Osteocyte (in vitro differentiated cells): Measurements from ENCODE around the gene PCNX3. TPM values are rescaled to one million over a fixed set of nuclear protein-coding genes. Genes with fewer than 3 reads are reported as not detected.

Experiments used
- DNase-seq: peaks from one replicate; pipeline ENCODE4 v3.0.0; 2021; ENCODE audit warnings: mixed read lengths; ENCODE audit not compliant: unreplicated experiment; ENCODE audit errors: extremely low spot score
- H3K27ac Mint-ChIP-seq: one replicate; pipeline ENCODE4 v1.8.0; 2021; ENCODE audit warnings: mild to moderate bottlenecking, mixed read lengths; ENCODE audit not compliant: unreplicated experiment
- H3K27me3 Mint-ChIP-seq: one replicate; pipeline ENCODE4 v1.8.0; 2021; ENCODE audit warnings: mixed read lengths; ENCODE audit not compliant: unreplicated experiment
- H3K36me3 Mint-ChIP-seq: one replicate; pipeline ENCODE4 v1.8.0; 2021; ENCODE audit warnings: mixed read lengths; ENCODE audit not compliant: unreplicated experiment
- H3K4me1 Mint-ChIP-seq: one replicate; pipeline ENCODE4 v1.8.0; 2021; ENCODE audit warnings: mixed read lengths; ENCODE audit not compliant: unreplicated experiment
- H3K4me3 Mint-ChIP-seq: one replicate; pipeline ENCODE4 v1.8.0; 2021; ENCODE audit warnings: mild to moderate bottlenecking, moderate library complexity, mixed read lengths; ENCODE audit not compliant: unreplicated experiment
- H3K9me3 Mint-ChIP-seq: one replicate; pipeline ENCODE4 v1.8.0; 2021; ENCODE audit warnings: mixed read lengths; ENCODE audit not compliant: unreplicated experiment
- total RNA-seq: library from RNA; stranded (reverse); gene quantifications from 2 replicates; pipeline ENCODE4 v1.2.1, GENCODE V29; 2021
- TF ChIP-seq, protein P1 (sequence below): fragments of 200-600 bp; sonication (generic); IDR thresholded peaks from 2 replicates; pipeline ENCODE4 v1.5.0; 2021; ENCODE audit warnings: antibody characterized with exemption, mild to moderate bottlenecking, moderate library complexity

PCNX3 gene
- total RNA-seq, 1 donor from 2014 or later: 49.8 TPM

DNA sequence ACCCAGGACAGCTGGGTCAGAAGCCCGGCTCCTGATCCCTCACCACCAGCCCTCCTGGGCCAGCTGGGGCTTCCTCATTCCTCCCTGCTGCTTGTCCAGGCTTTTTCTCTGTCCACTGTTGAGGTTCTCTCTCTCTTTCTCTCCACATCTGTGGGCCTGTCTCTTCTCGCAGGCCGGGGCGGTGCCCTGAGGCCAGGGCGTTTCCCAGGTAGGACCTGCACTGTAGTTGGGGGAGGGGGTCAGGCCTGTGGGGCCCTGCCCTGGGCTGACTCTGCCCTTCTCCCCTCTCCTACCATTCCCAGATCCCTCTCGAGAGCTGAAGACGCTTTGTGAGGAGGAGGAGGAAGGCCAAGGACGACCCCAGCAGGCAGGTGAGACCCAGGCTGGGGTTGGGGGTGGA, 34.8 kb upstream of the PCNX3 start:
- no peak for DNase-seq
- no peak overlapping the region for H3K4me3 Mint-ChIP-seq
- H3K27me3 Mint-ChIP-seq: no peaks in the 10 kb centered on the region
- H3K27ac Mint-ChIP-seq: no peak overlapping the region
- peaks cover 11% of the 10 kb centered on the region for H3K36me3 Mint-ChIP-seq
- peaks cover 25% of the 10 kb centered on the region for H3K4me1 Mint-ChIP-seq
- no peaks in the 10 kb centered on the region for H3K9me3 Mint-ChIP-seq
- TF ChIP-seq, protein P1, sequence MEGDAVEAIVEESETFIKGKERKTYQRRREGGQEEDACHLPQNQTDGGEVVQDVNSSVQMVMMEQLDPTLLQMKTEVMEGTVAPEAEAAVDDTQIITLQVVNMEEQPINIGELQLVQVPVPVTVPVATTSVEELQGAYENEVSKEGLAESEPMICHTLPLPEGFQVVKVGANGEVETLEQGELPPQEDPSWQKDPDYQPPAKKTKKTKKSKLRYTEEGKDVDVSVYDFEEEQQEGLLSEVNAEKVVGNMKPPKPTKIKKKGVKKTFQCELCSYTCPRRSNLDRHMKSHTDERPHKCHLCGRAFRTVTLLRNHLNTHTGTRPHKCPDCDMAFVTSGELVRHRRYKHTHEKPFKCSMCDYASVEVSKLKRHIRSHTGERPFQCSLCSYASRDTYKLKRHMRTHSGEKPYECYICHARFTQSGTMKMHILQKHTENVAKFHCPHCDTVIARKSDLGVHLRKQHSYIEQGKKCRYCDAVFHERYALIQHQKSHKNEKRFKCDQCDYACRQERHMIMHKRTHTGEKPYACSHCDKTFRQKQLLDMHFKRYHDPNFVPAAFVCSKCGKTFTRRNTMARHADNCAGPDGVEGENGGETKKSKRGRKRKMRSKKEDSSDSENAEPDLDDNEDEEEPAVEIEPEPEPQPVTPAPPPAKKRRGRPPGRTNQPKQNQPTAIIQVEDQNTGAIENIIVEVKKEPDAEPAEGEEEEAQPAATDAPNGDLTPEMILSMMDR: no peak

DNA sequence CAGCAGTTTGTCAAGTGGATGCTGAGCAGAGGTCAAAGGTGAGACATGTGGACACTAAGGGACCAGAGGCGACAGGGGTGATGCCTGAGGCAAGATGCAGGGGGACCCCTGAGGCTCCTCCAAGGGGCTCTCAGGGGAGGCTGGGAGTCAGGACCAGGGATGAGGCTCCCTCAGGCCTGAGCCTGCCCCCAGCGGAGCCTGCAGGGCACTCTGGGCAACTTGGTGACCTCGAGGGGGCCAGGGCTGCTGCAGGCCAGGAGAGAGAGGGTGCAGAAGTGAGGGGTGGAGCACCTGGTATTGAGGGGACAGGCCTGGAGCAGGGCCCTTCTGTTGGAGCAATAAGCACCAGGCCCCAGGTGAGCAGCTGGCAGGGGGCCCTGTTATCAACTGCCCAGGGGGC, 33.6 kb upstream of the PCNX3 start:
- DNase-seq: no peak
- no peaks in the 10 kb centered on the region for H3K27me3 Mint-ChIP-seq
- H3K27ac Mint-ChIP-seq: no peak overlapping the region
- peaks cover 26% of the 10 kb centered on the region for H3K4me1 Mint-ChIP-seq
- TF ChIP-seq, protein P1: no peak
- no peak overlapping the region for H3K4me3 Mint-ChIP-seq
- H3K9me3 Mint-ChIP-seq: no peaks in the 10 kb centered on the region
- H3K36me3 Mint-ChIP-seq: peaks cover 14% of the 10 kb centered on the region

DNA sequence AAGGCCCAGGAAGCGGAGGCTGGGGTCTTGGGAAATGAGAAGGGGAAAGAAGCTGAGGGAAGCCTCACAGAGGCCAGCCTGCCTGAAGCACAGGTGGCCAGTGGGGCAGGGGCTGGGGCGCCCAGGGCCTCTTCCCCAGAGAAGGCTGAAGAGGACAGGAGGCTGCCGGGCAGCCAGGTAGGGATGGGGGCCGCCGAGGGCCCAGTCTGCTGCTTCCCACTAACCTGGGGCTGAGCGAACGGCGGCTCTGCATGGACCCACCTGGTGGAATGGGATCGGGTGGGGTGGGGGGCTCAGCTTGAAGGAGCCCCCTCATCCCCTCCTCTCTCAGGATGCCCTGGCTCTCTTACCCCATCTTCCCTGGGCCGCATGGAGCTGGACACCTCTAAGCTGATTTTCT, 32.0 kb upstream of the PCNX3 start:
- H3K27me3 Mint-ChIP-seq: no peaks in the 10 kb centered on the region
- no peak for DNase-seq
- no peak overlapping the region for H3K27ac Mint-ChIP-seq
- no peak overlapping the region for H3K4me3 Mint-ChIP-seq
- H3K4me1 Mint-ChIP-seq: peaks cover 27% of the 10 kb centered on the region
- no peaks in the 10 kb centered on the region for H3K9me3 Mint-ChIP-seq
- TF ChIP-seq, protein P1: no peak
- peaks cover 17% of the 10 kb centered on the region for H3K36me3 Mint-ChIP-seq

DNA sequence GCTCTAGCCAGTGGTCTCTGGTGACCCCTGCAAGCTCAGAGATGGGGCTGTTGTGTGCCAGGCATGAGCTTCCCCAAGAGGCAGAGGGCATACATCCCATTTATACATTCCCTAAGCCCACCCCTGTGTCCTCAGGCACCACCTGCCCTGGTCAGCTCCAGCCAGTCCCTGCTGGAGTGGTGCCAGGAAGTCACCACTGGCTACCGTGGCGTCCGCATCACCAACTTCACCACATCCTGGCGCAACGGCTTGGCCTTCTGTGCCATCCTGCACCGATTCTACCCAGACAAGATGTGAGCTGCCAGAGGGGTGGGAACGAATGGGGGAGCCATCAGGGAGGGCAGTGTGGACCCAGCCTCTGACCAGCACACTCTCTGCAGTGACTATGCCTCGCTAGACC, 31.5 kb upstream of the PCNX3 start:
- Mint-ChIP-seq H3K27me3 (no peaks in the 10 kb centered on the region), H3K36me3 (peaks cover 17% of the 10 kb centered on the region), H3K27ac (no peak overlapping the region)

DNA sequence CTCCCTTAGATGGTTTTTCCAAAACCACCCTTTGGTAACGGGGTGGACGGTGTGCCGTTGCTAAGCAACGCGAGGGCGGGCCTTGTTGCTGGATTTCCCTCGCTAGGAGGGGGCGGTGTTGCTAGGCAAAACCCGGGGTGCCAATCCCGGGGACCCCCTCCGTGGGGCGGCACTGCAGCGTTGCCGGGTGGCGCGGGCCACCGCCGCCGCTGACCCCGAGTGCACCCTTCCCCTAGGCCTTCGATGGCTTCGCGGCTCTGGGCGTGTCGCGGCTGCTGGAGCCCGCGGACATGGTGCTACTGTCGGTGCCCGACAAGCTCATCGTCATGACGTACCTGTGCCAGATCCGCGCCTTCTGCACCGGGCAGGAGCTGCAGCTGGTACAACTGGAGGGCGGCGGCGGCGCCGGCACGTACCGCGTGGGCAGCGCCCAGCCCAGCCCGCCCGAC, 30.8 kb upstream of the PCNX3 start:
- Mint-ChIP-seq H3K9me3 (no peaks in the 10 kb centered on the region), H3K4me3 (no peak overlapping the region), H3K4me1 (peaks cover 30% of the 10 kb centered on the region), H3K27me3 (no peaks in the 10 kb centered on the region), H3K27ac (no peak overlapping the region), H3K36me3 (peaks cover 17% of the 10 kb centered on the region)
- TF ChIP-seq, protein P1: no peak
- DNase-seq: no peak

More for the DNA sequence above, 31.5 kb upstream of the PCNX3 start:
- Mint-ChIP-seq H3K9me3 (no peaks in the 10 kb centered on the region), H3K4me3 (no peak overlapping the region), H3K4me1 (peaks cover 29% of the 10 kb centered on the region)
- TF ChIP-seq, protein P1: no peak
- DNase-seq: no peak
